ENCODE results near the gene UACA. TPM values are rescaled to one million over a fixed set of nuclear protein-coding genes. Genes with fewer than 3 reads are reported as not detected.
A peak's percentile ranks its signal among the peaks of the same experiment; 100 is the strongest.

Gene UACA
- total RNA-seq, 6 experiments from 2014 or later, result 119 to 309 (median 142) TPM

DNA sequence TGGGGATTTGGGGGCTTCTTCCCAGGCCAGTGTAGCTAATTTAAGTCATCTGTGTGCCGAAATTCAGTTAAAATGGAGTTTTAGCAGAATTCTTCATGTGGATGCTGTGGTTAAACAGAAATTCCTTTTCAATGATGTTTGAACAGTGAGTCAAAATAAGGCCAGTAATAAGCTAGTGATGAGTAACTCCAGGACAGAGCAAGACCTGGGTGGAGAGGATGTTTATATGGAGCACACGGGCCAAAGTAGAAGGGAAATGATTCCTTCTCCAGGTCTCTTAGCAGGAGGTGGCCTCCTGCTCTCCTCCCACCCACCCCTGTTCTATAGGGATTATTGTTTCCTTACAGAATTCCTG is 31.9 kb upstream of the UACA start:
- H3K27me3 Mint-ChIP-seq (ENCODE audit: insufficient read depth), result peaks cover 1% of the 10 kb centered on the region; the same call in 1 of the 2 replicates
- peaks cover 4% of the 10 kb centered on the region for H3K36me3 Mint-ChIP-seq (ENCODE audit: low read depth)
- peak overlapping the region; percentile 81 for H3K4me3 Mint-ChIP-seq
- H3K9me3 Mint-ChIP-seq, result no peaks in the 10 kb centered on the region; the same call in 1 of the 2 replicates
- DNase-seq, result peak; percentile 95
- TF ChIP-seq, protein P1, sequence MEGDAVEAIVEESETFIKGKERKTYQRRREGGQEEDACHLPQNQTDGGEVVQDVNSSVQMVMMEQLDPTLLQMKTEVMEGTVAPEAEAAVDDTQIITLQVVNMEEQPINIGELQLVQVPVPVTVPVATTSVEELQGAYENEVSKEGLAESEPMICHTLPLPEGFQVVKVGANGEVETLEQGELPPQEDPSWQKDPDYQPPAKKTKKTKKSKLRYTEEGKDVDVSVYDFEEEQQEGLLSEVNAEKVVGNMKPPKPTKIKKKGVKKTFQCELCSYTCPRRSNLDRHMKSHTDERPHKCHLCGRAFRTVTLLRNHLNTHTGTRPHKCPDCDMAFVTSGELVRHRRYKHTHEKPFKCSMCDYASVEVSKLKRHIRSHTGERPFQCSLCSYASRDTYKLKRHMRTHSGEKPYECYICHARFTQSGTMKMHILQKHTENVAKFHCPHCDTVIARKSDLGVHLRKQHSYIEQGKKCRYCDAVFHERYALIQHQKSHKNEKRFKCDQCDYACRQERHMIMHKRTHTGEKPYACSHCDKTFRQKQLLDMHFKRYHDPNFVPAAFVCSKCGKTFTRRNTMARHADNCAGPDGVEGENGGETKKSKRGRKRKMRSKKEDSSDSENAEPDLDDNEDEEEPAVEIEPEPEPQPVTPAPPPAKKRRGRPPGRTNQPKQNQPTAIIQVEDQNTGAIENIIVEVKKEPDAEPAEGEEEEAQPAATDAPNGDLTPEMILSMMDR (IDR thresholded peaks at IDR 0.05), result no peak
- H3K27ac Mint-ChIP-seq, result peak overlapping the region; percentile 100
- H3K4me1 Mint-ChIP-seq (ENCODE audit: low read depth), result peaks cover 97% of the 10 kb centered on the region

DNA sequence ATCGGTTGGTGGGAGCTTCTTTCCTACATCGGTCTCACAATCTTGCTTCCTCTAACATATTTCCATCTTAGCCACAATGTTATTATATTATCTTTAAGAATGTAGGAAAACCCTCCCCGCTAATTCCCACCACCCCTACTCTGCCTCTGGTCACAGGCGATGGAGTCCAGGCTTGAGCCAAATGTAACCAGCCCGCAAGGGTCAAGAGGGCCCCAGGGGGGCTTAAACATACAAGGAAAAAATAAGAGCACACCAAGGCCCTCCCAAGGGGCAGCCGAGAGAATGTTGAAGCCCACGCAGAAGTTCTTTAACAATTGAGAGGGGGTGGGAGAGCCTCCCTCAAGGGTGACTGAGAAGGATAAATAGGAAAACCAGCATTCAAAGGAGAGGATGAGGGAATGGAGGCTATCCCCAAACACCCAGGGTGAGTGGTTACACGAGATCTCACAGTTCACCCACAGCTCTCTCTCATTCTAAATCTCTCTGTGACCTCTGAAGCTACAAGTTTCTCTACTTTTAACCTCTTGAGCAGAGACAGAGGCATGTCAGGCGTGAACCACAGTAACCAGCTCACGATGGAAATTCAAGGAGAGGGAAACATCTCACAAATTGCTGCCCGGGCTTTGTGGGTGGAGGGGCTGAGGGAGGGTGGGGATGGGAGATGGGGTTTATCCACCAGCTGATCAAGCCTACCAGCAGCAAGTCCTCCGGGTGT is 31.4 kb upstream of the UACA start:
- peaks cover 4% of the 10 kb centered on the region for H3K36me3 Mint-ChIP-seq (ENCODE audit: low read depth)
- H3K27me3 Mint-ChIP-seq (ENCODE audit: insufficient read depth), result peaks cover under 1% of the 10 kb centered on the region; the same call in 1 of the 2 replicates
- H3K27ac Mint-ChIP-seq, result peak overlapping the region; percentile 100
- H3K4me1 Mint-ChIP-seq (ENCODE audit: low read depth), result peaks cover 97% of the 10 kb centered on the region
- H3K9me3 Mint-ChIP-seq, result no peaks in the 10 kb centered on the region; the same call in 1 of the 2 replicates
- peak; percentile 28 for DNase-seq
- TF ChIP-seq, protein P1 (IDR thresholded peaks at IDR 0.05), result no peak
- peak overlapping the region; percentile 81 for H3K4me3 Mint-ChIP-seq

DNA sequence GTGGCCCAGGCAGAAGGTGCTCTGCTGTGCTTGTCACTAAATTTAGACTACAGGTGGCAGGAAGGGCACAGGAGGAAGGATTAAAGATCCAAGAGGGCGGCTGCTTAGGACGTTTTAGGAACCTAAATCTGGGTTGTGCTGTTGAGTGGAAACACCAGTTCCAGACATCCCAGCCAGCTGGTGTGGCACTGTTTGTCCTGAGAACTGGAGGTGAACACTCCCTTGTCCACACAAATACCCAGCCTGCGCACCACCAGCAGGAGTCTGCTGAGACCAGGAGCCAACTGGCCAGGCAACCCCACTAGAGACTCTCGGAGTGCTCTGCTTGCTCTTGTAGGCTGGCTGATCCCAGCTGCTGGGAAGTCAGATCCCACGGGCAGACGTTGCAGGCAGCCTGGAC is 30.3 kb upstream of the UACA start:
- no peak for DNase-seq
- Mint-ChIP-seq H3K4me3 (no peak overlapping the region), H3K4me1 (ENCODE audit: low read depth) (peaks cover 96% of the 10 kb centered on the region), H3K27ac (peak overlapping the region; percentile 100), H3K27me3 (ENCODE audit: insufficient read depth) (no peaks in the 10 kb centered on the region; the same call in 1 of the 2 replicates), H3K36me3 (ENCODE audit: low read depth) (peaks cover 4% of the 10 kb centered on the region), H3K9me3 (no peaks in the 10 kb centered on the region; the same call in 1 of the 2 replicates)
- TF ChIP-seq, protein P1 (IDR thresholded peaks at IDR 0.05), result no peak

DNA sequence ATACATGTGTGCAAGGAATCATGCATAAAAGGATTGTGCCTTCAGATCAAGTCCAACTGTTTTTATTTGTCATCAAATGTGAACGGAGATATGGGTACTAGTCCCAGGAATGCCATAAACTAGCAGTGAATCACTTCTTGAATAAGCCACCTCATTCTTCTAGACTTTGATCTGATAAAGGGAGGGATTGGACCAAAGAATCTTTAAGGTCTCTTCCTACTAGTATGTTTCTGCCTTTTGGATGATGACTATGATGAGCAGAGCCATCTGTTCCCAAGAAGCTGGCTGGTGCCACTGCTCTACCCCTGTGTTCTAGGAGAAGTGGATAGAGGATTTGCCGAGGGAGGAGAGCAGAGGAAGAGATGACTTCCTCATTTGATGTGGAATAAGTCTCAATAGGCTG is 28.8 kb upstream of the UACA start:
- no peaks in the 10 kb centered on the region for H3K9me3 Mint-ChIP-seq
- peaks cover 96% of the 10 kb centered on the region for H3K4me1 Mint-ChIP-seq (ENCODE audit: low read depth)

DNA sequence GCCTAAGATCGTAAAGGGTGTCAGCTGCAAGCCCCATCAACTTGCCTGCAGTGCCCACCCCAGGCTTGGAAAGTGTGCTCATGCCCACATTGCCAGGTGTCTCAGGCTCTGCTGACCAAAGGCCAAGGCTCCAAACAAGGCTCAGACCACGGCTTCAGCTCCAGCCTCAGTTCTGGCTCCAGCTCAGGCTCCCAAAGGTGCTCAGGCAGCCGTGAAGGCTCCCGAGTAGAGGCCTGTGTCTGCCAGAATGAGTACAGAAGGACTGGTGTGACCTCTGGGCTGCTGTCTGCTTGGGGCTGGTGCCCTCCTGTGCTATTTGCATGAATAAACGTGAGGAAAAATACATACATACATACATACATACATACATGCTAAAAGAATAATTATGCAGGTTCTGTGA is 27.9 kb upstream of the UACA start:
- Mint-ChIP-seq H3K27ac (peak overlapping the region; percentile 100), H3K9me3 (no peaks in the 10 kb centered on the region), H3K4me1 (ENCODE audit: low read depth) (peaks cover 91% of the 10 kb centered on the region), H3K4me3 (peak overlapping the region; percentile 65), H3K27me3 (ENCODE audit: insufficient read depth) (no peaks in the 10 kb centered on the region; the same call in 1 of the 2 replicates), H3K36me3 (ENCODE audit: low read depth) (no peaks in the 10 kb centered on the region)
- TF ChIP-seq, protein P1 (IDR thresholded peaks at IDR 0.05), result no peak
- DNase-seq, result no peak

More for the DNA sequence above, 28.8 kb upstream of the UACA start:
- Mint-ChIP-seq H3K36me3 (ENCODE audit: low read depth) (peaks cover 4% of the 10 kb centered on the region), H3K4me3 (peak overlapping the region; percentile 65), H3K27ac (peak overlapping the region; percentile 100), H3K27me3 (ENCODE audit: insufficient read depth) (no peaks in the 10 kb centered on the region; the same call in 1 of the 2 replicates)
- DNase-seq, result peak; percentile 96
- TF ChIP-seq, protein P1 (IDR thresholded peaks at IDR 0.05), result no peak
